Measurements from ENCODE around the gene GREM1.

Gene GREM1

DNA sequence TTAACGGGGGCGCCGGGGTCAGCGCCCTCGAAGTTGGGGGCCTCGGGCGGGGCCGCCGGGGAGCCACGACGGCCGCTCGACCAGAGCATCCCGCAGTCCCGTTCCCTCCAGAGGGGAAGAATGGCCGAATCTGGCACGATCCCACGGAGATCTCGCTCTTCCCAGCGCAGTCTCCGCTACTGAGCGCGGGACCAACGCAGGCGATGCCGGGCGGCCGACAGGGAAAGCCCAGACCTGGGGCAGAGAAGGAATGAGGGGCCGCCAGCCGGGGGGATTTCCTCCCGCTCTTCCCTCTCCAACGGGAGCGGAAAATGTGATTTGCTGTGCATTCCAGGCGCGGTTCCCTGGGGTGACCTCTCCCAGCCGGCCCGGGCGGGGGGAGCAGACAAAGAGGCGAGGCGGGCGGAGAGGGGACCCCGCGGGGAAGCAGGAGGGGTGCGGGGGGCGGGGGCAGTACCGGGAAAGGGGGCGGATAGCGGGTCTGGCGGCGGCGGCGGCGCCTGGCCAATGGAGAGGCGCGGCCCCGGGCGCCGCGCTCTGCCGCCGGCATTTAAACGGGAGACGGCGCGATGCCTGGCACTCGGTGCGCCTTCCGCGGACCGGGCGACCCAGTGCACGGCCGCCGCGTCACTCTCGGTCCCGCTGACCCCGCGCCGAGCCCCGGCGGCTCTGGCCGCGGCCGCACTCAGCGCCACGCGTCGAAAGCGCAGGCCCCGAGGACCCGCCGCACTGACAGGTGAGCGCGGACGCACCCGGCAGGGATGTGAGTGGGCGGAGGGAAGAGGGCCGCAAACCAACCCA lies at the start of gene GREM1:
Gene GREM1 (plus strand): TSS at position 579 of the 801 bp plus-strand sequence. CDS start 12,687 bp downstream, outside the sequence.
- DNase-seq (ENCODE audit: low read depth in 3 of 3, low spot score in 1 of 3) = no peak

DNA sequence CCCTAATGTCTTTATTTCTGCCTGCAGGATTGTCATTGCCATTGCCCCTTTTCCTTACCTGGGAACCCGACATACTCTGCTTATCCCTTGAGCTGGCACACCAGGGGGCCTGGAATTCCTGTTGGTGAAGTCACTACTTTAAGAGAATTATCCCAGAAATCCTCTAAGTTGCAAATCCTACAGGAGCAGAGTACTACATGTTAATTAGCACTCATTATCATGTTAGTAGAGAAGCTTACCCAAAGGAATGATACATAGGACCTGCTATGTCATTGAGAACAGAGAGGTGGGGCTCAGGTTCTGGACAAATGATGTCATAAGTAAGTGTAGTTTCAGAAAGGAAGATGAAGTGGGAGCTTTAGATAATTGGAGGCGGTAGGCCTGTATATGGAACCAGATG lies 48.9 kb upstream of the GREM1 start:
- DNase-seq (ENCODE audit: low read depth in 3 of 3, low spot score in 1 of 3) = no peak

DNA sequence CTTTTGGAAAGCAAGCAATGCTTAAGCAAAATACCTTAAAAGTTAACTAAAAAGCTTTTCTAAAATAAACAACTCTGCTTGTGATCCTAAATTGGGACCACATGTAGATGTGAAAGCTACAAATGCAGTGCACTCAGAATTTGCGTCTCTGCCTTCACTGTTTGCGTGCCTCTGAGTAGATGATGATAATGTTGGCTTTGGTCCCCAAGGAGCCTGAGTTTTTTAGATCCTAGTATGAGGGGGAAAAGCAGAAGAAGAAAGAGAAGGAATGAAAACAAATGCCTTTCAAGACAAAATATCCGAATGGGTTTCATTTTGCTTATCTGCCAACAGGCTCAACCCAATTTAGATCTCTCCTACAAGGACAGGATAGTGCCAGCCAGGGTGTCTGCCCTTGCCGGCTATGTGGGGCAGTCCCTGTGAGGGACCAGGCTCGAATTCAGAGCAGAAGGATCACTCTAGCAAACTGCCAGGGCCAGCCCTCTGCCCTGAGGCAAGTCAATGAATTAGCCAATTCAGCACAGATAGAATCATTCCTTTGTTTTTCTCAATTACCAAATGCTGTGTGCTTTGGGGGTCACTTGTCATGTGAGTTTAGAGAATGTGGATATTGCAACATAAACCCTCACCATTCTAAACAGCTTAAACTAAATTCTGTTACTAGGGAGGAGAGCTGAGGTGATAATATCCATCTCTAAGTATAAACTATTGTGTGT lies 47.8 kb upstream of the GREM1 start:
- no peak for DNase-seq (ENCODE audit: low read depth in 3 of 3, low spot score in 1 of 3)

DNA sequence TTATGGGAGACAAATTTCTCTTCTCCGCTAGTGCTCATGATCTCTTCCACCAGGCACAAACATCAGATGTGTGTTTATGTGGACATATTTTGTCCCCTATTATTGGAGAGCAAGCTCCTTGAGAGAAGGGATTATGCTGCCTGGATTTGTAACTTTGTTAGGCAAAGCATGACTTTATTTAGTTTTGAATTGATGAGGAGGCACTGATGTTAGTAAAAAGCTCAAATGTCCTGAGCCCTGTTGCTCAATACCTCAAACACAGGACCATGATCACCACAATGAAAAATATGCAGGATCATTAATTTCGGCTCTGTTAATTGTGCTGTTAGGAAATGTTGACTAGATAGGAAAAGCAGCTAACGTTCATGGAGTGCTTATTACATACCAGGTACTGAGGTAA lies 47.2 kb upstream of the GREM1 start:
- DNase-seq (ENCODE audit: low read depth in 3 of 3, low spot score in 1 of 3) = no peak

DNA sequence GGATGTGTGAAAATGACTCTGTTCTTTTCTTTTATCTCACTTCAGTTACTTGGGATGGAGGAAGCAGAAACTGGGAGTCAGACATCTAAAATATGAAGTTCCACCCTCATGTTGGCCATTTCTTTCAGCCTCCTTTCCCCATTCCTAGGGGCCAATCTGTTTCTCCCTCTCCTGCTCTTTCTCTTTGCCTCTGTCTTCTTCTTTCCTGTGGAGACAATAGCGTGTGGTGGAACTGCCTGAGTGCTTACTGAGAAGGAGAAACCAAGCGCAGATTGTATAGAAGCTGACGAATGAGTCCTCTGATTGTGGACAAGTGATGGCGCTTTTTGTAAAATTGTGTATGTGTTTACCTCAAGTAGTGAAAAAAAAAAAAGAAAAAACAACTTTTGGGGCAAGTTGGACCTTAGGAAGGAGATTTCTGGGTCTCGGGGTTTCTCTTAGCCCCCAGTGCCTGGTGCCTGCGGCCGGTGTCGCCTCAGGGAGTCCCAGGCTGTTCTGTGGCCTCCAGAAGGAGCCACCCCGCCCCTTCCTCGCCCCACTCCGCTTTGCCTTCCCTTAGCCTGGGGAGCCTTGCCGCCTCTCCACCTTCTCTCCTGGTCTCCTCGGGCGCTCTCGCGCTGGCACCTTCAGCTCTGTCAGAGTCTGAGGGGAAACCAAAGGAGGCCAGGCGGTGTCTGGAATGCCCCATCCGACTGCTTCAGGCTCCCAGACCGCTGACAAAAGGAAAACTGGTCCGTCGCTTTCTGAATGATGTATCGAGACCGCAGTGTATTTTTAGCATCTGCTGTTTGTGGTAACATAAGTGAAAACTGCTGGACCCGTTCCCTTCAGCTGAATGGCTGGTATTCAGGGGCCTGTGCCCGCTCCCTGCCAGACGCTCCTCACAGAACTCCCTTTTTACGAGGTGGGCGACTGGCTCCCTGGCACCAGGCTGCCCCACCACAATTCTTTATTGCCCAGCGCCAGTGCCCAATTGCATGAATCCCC lies 46.2 kb upstream of the GREM1 start:
- no peak for DNase-seq (ENCODE audit: low read depth in 3 of 3, low spot score in 1 of 3)

DNA sequence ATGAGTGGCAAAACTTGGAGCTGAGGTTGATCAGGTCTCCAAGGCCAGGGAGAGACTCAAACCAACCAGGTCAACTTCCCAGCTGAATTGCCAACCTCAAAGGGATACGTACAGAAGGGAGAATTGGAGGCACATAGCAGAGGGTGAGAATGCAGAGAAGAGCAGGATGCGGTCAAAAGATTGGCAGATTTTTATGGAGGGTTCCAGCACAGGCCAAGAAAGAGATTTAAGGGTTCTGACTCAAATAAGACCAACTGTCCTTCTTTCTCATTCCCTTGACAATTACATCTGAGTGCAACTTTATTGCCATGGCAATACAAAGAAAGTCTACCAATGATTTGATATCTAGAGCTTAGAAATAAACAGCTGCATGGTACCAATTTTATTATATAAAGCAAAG lies 43.1 kb upstream of the GREM1 start:
- no peak for DNase-seq (ENCODE audit: low read depth in 3 of 3, low spot score in 1 of 3)

DNA sequence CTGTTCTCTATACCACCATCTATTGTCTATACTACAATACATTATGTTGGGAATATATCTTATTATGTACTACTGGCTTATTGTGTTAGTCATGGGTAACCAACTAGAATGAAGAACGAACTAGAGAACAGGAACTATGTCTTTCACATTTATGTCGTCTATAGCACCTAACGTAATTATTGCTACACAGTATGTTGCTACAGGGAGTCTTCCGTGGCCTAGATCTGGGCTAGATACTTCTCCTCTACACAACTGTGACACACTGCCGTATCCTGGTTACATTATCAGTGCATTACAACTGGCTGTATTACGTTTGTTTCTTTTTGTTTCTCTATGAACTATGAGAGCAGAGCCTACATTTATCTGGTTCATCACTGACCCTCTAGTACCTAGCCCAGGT lies 42.3 kb upstream of the GREM1 start:
- DNase-seq (ENCODE audit: low read depth in 3 of 3, low spot score in 1 of 3) = no peak

DNA sequence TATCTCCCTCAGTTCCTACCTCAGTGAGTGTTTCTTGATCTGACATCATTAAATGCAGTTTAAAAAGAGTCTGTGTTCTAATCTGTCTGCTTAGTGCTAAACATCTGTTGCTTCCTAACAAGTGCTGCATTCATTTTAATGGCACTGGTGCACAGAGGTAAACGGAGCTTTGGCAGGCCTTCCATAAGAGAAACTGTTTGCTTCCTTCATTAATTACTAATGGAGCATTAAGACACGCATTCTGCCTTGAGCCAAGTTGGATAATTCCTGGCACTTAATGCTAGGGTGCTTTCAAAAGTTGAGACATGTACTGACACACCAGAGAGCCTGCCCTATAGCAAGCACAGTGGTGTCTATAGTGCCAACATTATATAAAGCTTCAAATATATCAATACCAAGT lies 41.6 kb upstream of the GREM1 start:
- no peak for DNase-seq (ENCODE audit: low read depth in 3 of 3, low spot score in 1 of 3)

DNA sequence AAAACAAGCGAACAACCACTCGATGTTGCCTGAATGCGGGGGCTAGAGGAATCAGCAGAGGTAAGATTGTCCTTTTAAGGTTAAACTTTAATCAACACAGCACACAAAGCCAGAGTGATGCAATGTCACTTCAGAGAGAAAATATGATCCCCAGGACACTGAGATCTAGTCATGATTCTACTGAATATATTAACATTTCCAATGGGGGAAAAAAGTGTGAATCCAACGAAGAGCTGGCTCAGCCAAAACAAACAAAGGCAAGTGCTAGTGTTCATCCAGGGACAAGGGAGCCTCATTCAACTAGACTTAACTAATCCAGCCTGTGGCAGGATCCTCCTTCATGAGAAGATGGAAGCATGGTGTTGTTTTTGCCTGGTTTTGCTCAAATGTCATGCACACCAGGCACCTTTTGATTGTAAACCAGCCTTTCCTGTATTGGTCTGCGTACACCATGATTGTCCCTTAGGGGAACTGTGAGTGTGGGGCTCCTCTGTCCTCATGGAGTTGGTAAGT lies 40.5 kb upstream of the GREM1 start:
- no peak for DNase-seq (ENCODE audit: low read depth in 3 of 3, low spot score in 1 of 3)

DNA sequence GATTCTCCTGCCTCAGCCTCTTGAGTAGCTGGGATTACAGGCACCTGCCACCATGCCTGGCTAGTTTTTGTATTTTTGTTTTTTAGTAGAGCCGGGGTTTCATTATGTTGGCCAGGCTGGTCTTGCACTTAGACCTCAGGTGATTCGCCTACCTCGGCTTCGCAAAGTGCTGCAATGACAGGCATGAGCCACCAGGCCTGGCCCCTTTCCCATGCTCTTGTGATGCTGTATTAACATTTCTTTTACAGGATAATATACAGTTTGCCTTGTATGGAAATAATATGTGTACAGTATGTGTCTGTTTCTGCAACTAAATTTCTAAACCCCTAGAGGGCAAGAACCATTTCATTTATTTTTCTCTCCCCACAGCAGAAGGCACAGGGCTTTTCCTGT lies 38.5 kb upstream of the GREM1 start:
- DNase-seq (ENCODE audit: low read depth in 3 of 3, low spot score in 1 of 3) = no peak

DNA sequence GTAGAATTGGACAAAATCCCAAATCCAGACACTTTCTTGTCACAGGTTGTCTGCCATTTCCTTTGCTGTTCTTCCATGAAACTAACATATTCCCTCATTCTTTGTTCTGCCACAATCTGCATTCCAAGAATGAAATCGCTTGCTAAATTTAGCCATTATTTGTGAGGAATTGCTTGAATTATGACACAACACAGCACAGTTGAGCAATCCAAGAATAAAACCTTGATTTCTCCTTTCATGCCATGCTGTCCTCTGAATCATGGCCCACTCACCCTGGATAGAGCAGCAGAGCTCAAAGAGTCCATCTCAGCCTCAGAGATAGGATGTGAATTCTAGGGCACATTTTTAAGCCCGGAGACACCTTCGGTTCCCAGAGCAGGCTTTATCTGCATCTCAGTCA lies 35.2 kb upstream of the GREM1 start:
- no peak for DNase-seq (ENCODE audit: low read depth in 3 of 3, low spot score in 1 of 3)

DNA sequence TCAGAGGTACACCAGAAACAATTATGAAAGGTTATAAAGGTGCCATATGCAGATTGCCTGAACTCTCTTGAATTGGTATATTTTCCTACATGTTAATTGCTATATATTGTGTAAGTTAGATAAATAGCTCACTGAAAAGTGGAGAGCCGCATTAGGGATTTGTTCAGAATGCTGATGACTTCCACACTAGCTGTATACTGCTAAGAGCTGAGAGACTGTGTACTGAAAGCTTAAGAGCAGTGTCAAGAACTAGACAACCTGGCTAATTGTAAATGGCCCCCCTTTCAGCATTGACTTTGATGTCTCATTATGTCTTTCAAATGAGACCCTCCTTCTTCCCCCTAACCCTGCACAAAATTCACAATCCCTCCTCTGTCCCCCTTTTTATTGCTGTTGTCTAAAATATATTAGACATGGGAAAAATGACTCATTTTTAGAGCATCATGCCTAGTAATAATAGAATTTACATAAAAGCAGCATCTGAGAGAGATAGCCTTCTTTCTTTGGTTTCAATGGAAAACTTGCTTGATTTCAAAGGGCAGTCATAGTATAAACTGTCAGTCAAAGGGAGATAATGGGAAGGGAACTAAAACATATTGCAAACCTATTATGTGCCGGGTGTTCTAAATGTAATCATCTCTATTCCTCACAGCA lies 34.7 kb upstream of the GREM1 start:
- no peak for DNase-seq (ENCODE audit: low read depth in 3 of 3, low spot score in 1 of 3)

DNA sequence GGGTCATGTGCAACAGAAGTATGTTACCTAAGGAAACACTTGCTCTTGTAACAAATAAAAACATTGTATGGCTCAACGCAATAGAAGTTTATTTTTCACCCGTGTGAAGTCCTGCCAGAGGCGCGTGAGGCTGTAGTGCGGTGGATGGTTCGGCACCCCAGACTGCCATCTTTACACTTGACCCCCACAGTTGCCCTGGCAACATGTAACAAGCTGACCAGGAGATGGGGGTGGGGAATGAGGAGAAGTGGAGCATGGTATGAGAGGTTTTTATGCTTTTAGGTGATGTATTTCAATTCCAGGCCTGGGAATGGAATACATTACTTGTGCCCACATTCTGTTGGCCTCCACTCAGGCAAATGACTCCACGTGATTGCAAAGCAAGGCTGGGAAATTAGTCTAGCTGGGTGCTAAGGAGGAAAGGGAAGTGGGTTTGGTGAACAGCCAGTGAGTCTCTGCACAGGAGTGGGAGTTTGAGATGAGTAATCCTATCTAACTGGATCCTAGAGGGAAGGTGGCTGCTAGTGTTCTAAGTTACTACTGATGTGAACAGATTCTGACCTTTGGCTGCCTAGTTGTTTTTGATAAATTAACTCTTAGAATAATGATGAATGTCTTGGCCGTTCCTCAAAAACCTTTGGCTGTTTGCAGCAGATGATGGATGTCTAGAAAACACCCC lies 33.8 kb upstream of the GREM1 start:
- DNase-seq (ENCODE audit: low read depth in 3 of 3, low spot score in 1 of 3) = no peak

DNA sequence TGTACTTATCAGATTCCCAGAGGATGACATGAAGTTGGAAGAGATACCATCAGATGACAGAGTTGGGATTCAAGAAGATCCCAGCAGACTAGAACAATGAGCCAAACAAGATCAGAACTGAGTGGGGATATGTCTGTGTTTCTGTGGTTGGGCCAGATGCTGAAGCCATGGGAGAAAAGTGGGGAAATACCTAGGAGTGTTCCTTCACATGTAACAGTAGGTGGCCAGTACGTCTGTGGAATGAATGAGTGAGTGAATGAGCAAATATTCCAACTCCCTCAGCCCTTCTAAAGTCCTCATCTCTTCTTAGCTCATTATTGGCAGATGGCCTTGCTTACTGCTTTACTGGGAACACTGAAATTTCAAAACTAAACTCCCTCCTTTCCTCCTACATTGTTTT lies 32.2 kb upstream of the GREM1 start:
- no peak for DNase-seq (ENCODE audit: low read depth in 3 of 3, low spot score in 1 of 3)

DNA sequence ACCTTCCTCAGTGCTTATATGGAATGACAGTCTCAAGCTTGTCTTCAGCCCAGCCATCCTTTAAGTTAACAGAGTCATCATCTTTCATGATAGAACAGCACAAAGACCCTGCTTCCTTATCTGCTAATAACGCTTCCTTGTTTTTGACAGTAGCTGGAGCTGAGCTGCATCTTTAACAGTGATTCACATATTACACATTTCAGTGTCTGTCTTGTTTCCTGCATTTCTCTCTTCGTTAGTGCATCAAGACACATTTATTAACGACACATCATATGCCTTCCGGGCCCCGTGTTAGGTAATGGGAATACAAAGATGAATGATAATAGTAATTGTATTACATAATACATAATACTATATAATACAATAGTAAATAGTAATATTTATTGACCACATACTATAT lies 30.2 kb upstream of the GREM1 start:
- DNase-seq (ENCODE audit: low read depth in 3 of 3, low spot score in 1 of 3) = no peak

DNA sequence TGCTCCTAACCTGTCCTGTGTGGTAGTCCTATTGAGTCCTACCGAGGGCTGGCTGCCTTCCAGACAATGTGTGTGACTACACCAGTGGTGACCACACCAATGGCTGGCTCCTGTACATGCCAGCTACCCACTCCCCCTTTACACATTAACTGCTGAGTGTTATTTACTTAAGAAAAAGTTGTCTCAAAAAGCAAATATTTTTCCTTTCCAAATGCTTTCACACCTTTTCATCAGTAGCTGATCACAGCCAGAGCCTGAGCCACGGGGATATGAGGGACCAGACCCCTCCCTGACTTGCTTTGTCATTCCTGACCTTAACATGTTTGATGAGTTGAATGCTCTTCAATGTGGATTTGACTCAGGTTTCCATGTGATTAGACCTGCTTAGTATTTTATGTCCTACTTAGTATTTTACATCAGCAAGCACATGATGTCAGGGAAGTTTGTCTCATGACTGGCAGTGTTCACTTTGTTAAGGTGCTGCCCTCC lies 29.6 kb upstream of the GREM1 start:
- DNase-seq (ENCODE audit: low read depth in 3 of 3, low spot score in 1 of 3) = no peak

DNA sequence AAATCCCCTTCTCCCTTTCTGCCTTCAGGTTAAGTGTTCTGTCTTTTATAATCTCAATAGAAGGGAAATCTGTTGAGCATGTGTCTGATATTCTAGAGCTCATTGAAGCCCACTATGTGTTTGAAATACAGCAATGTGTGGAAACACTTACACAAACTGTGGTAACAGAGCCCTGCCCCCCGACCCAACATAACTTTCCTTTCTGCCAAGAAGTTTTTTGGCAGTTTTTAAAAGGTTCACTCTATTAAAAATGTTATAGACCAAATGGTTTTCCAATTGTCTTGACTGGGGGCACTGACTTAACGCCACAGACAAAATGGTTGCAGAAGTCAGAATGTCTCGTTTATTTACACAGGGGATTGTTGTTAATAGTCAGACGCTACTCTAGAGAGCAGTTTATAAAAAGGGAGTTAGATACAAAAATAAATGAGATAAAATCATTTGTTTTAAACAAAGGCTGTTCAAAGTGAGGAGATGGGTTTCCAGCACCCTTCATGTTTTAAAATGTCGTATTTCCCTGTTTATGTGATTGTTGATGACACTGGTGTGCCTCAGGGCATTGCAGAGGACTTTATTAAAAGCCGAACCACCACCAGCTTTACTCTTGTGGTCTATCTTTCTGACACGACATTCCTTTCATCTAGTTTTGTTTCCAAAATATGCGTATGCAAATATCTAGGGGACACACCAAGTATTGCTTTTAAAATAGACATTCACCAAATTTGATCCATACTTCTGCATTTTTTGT lies 26.7 kb upstream of the GREM1 start:
- no peak for DNase-seq (ENCODE audit: low read depth in 3 of 3, low spot score in 1 of 3)

DNA sequence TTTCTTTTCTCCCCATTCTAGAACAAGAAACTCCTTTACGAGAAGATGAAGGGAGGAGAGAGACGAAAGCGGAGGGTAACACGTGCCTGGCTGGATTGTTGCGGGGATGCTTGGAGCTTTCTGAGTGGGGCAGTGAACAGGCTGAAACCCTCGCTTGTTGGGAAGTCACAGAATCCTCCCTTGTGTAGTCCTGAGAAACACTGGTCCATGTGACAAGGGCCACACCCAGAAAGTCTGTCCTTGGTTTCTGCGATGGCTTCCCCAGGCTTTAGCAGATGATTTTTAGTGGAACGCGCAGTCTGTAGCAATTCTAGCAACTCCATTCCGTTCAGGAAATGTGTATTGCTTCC lies 26.1 kb upstream of the GREM1 start:
- DNase-seq (ENCODE audit: low read depth in 3 of 3, low spot score in 1 of 3) = no peak

DNA sequence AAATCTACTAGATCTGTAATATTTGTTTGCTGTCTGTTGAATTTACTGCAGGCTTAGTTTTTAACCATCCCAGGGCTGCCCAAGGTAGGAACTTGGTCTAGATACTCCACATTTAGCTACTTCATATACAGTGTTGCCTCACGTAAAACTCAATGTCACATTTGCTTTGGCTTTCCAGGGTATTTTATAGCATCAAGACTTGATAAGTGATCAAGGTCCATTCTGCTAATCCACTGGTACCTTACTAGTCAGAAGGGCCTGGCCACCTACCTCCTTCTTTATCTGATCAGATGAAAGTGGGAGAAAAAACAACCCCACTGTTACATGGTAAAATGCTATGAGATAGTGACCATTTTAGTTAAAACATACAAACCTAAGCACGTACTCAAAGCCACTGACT lies 25.5 kb upstream of the GREM1 start:
- no peak for DNase-seq (ENCODE audit: low read depth in 3 of 3, low spot score in 1 of 3)
